Raji (cell line): ENCODE data around the gene CKAP4.

Experiments
- POLR2A ChIP-seq: IDR thresholded peaks from 2 replicates; pipeline ENCODE4 v1.6.1; 2011; ENCODE audit warnings: low read depth, low read length, control low read depth; ENCODE audit not compliant: insufficient read depth

CKAP4 gene

DNA sequence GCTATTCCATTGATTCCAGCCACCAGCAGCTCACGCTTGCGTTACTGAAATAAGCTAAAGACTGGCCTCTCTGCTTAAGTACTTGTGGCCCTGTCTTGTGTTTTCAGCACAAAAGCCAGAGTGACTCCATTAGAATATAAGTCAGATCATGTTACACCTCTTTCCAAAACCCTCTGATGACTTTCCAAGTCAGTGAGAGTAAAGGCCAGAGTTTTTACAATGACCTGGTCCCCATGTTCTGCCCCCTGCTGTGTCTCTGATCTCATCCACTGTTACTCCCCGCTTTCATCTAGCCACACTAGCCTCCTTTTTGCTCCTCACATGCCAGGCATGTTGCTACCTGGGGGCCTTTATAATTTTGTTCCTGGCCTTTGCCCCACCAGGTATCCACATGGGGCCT, 6.9 kb upstream of the CKAP4 start:
- TF ChIP-seq POLR2A: no peak

DNA sequence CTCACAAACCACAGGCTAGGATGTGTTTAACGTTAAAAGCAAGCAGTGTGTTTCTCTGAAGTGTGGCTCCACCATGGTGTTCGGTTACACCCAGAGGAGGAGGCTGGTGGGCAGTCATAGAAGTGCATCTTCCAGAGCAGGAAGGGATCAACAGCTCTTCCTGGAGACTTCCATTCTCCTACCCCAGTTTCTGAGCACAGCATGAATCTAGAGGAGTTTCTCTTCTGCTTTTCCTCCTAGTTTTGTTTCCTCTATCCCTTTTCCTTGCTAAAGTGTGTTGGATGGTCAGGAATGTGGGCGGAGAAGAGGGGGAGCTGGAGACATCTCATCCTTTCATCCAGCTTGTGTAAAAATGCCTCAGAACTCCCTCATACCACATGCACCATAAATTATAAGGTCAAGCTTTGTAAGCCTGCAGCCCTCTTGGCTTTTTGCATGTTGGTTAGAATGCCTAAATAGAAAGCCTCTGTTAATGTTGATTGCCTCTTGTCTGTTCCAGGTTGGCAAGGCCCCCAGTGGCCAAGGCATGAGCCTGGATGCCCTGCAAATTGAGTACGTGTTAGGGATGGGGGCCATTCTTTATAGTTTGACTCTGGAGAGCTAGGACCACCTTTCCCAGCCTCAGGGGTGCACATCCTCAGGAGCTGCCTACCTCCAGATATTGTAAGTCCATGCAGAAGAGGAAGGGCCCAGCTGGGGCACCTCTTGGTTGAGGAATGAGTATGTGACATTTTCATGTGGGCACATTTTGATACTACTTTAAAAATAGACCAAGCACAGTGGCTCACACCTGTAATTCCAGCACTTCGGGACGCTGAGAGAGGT, 4.0 kb upstream of the CKAP4 start:
- no peak for TF ChIP-seq POLR2A

DNA sequence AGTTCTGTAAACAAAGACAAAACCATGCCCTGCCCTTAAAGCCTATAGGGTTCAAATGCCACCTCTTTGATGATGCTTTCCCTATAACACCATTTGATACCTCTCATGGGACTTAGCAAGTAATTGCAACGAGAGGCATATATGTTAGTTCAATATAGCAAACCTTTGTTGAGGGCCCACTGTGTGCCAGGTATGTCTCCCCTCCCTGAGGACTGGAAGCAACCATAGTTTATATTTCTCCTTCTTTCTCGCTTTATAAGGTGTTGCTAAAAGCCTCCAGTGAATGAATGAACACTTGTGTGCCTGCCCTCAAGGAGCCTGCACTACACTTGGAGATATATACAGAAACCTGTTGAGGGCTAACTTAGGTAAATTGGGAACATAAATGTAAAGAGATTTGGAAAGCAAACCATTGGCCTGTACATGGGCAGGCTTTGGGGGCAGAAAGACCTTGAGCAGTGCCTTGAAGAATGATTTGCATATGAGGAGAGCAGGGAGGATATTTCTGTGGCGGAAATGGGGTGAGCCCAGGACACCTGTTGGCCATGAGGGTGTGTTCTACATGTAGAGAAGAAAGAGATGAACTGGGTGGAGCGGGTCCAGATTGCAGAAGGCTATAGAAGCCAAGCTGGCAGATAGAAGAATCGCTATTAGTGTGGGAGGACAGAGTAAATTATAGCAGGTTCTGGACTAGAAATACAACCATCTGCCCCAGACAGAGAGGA, 1.8 kb upstream of the CKAP4 start:
- no peak; the same call in 1 of the 2 replicates for TF ChIP-seq POLR2A

GRCh38 chr12:106248846-106249371, 1.1 kb upstream of the CKAP4 start:
- TF ChIP-seq POLR2A: no peak

DNA sequence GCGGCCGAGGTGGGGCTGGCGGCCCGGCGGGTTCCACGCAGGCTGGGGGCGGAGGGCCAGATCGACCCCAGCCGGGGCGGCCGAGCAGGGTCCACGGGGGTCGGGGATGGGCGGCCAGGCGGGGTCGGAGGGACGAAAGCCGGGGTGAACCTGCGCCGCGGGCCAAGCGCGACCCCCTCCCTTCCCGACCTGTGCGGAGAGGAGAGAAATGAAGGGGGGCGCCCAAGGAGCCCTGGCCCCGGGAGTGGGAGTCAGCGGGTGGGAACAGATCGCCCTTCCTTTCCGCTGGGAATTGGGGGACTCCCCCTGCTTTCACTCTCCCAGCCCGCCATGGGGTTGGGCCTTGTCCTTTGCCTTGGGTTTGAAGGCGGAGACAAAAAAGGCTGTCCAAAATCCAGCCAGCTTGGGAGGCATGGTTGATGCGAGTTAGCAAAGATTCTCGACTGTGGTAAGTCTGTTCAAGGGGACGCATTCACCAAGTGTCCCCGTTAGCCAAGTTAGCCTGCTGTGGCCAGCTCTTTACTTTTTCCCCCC, 559 bp upstream of the CKAP4 start:
- TF ChIP-seq POLR2A: 0 out of 2 replicates have a peak, but pooled peaks have one; percentile 7

DNA sequence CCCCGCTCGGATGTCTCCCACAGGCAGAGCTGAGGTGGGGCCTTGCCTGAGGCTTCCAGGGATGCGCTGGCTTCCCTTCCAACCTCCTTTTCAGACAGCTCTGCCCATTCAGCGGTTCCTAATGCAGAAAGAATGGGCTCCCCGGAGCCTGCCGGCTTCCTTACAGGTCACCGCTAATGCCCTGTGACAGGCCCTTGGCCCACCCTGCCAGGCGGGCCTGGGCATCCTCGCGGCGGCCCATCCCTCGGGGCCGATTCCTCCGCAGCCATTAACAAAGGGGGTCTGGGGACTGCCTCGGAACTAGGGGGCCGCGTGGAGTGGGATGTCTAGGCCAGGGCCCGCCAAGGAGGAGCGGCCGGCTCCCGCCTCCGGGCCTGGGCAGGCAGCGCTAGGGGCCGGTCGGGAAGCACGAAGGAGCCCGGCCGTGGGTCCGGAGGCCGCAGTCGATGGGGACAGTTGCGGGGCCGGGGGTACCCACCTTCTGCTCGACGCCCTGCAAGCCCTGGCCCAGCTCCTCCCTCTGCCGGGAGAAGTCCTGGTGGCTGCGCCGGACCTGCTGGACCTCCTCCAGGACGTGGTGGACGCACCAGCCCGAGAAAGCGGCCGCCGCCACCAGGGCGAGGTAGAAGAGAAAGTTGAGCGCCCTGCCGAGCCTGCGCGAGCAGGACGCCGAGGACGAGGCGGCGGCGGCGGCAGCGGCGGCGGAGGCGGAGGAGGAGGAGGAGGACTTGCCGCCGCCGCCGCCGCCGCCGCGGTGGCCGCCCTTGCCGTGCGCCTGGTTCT, 738 bp downstream of the CKAP4 start:
- TF ChIP-seq POLR2A: no peak

- TF ChIP-seq POLR2A: no peak
Measured at GRCh38 chr12:106245767-106246166, 2.1 kb downstream of the CKAP4 start.

DNA sequence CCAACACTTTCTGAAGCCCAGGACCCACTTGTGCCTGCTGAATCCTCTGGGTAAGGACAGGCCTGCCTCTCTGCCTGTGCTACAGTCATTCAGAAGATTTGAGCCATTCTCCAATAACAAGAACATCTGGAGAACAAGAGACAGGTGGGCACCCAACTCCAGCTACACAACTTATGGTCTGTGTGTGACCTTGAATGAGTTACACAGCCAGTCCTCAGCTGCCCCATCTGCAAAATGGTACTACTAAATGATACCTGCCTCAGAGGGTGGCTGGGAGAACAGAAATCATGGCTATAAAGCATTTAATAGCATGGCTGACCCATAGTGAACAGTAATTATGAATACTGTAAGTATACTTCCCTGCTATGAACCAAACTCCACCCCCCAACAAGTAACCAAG, 4.2 kb downstream of the CKAP4 start:
- TF ChIP-seq POLR2A: no peak

GRCh38 chr12:106240821-106241220, 7.0 kb downstream of the CKAP4 start:
- TF ChIP-seq POLR2A: no peak

DNA sequence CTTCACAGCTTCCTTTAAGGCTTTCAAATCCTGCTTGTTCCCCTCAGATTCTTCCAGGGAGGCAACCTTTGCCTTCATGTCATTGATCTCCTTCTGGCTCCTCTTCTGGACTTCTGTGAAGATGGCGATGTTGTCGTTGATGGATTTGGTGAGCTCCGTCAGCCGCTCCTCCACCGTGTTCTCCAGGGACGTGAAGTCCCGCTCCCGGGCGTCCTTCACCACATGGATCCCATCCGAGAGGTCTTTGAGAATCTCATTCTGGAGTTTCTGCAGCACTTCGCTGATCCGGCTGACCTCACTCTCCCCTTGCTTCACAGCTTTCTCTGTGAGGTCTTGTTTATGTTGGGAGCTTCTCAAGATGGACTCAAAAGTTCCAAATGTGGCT, 7.9 kb downstream of the CKAP4 start:
- TF ChIP-seq POLR2A: no peak

DNA sequence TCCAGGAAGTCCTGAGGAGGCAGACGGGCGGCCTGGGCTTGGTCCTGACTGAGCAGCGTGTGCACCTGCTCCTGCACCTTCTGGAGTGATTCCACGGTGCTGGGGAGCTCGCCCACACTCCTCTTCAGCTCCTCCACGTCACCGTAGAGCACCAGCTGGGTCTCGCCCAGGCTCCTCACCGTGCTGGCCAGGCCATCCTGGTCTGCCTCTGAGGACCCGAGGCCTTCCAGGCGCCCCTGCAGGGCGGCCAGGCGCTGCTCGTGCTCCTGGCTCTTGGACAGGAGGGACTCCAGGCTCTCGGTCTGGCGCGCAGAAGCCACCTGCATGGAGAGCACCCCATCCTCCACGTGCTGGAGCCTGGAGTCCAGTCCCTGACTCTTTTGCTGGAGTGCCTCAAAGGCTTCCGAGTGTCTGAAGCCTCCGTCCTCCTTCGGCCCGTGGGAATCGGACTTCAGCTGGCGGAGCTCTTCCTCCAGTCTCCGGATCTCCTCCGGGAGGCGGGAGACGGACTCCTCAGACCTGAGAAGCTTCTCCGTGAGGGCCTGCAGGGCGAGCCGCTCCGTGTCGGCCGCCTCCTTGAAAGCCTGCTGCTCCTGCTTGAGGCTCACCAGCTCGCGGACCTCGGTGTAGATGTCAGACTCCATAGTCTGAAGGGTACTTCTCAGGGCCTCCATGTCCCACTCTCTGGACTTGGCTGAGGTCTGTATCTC, 8.4 kb downstream of the CKAP4 start:
- TF ChIP-seq POLR2A: no peak

DNA sequence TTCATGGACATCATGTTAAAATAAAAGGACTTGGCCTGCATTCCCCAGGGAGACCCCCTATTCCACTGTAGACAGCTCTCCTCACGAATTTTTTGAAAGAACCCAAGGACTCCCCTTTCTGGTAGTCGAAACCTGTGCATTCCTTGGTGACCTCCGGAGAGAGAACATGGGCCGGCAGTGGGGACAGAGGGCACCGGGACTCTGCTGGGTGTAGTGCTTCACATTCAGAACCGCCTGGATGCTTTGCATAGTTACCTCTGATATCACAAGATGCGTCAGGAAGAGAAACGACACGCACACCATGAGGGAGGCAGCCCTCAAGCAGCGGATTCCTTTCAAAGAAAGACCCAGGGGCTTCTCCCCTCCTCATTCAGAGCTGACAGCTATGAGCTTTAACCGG, 9.7 kb downstream of the CKAP4 start:
- TF ChIP-seq POLR2A: no peak

DNA sequence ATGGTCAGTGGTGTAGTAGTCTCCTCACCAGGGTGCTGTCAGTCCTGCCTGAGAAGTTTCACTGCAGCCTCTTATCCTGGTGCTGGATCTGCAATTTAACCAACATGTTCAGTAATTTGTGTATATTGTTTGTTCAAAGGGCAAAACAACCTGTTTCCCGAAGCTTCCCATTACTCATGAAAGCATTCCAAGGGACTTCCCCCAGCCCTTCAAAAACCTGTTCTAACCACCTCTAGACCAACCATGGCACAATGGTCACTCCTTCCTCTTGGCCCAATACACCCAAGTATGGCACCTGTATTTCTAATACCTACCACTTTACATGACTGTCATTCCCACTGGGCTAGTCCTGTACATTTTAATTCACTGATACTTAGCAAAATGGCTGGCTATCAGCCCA, 12.1 kb downstream of the CKAP4 start:
- no peak for TF ChIP-seq POLR2A

DNA sequence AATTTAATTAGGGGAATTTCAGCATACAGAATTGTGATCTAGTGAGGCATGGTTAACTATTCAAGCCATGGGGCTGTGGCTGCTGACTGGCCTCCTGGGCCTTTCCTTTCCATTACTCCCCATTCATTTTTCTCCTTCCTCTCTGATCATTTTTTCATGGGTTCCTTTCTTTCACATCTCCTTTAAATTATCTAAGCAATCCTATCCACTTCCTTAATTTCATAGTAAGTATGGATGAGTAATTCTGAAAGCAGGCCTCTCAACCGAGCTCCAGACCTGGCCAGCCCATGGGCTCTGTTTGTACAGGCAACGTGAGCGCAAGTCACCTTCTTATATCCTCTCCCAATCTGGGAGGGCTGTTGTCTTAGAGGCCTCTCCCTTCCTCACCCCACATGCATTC, 13.4 kb downstream of the CKAP4 start:
- no peak for TF ChIP-seq POLR2A

DNA sequence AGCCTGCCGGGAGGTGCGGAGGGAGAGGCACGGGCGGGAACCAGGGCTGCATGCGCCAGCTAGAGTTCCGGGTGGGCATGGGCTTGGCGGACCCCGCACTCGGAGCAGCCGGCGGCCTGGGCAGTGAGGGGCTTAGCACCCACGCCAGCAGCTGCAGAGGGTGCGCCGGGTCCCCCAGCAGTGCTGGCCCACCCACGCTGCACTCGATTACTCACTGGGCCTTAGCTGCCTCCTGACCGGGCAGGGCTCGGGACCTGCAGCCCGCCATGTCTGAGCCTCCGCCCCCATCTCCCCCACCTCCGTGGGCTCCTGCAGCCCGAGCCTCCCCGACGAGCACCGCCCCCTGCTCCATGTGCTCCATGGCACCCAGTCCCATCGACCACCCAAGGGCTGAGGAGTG, 14.8 kb downstream of the CKAP4 start:
- no peak for TF ChIP-seq POLR2A

DNA sequence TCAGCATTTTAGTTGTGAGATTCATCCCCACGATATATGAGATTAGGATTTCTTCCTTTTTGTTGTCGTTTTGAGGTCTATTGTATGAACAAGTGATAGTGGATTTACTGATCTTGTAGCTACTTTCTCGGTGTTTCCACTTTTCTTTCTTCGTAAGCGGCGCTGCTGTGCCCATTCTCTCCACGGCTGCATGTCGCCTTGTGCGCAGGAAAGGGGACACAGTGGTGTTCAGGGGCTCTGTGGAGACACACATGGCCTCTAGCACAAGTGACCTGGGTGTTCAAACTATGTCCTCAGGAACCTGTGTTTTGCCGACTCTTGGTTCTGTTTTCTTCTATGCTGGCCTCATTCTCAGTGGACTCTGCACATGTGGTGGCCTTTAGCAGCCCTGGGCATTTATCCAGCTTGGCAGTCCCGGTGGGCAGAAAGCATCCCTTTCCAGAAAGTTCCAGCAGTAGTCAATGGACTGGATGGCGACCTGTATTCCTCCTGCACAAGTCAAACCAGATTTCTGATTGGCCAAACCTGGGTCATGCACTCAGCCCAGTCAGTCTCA, 18.7 kb downstream of the CKAP4 start:
- TF ChIP-seq POLR2A: no peak
